Hindlimb muscle (tissue), 1 donor: ENCODE data around the gene APCDD1. TPM values are rescaled to one million over a fixed set of nuclear protein-coding genes. Genes with fewer than 3 reads are reported as not detected.
"Not testable (repeated sequence)": the region's sequence is repeated elsewhere in the genome, so short reads cannot be mapped to it uniquely, and the experiment has no call there.

Experiments
- DNase-seq: peaks from one replicate; pipeline ENCODE4 v3.0.0-alpha.2; 2013
- polyA plus RNA-seq: library from polyadenylated mRNA; unstranded; fragments of 120-200 nt; gene quantifications from one replicate; pipeline ENCODE4 v1.2.1, GENCODE V29; 2013; ENCODE audit not compliant: insufficient read length

APCDD1 gene
- polyA plus RNA-seq, 1 donor: 11.1 TPM

DNA sequence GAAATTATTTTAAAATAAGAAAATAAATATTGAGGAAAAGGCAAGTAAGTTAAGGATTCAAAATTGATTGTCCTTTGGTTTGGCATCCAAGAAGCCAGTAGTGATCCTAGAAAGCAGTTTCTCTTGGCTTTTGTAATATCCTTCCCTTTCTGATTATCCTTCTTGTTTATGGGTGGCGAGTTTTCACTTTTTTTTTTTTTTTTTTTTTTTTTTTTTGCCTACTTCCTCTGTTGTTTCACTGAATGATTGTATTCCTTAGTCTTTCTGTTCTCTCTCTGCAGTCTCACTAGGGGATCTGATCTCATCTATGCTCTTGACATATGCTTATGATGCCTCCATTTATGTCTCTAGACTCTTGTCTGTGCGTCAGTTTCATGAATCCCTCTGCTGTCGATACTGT is 75.6 kb downstream of the APCDD1 start:
- DNase-seq: no peak

DNA sequence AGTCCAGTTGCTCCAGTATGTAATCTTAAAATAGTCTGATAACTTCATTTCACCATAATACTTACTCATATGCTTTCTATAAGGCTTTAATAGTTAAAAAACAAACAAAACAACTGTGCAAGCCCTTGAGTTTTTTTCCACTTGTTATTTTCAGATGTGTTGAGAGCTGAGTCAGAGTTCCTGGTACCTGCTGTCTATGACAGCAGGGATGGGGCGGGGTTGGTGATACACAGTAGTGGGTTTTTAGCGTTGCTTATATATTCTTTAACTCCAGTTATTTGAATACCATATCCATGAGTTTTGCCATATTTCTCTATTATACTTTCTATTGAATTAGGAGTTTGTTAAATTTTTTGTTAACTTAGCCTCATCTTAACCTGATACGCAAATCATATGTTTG is 76.4 kb downstream of the APCDD1 start:
- no peak for DNase-seq

DNA sequence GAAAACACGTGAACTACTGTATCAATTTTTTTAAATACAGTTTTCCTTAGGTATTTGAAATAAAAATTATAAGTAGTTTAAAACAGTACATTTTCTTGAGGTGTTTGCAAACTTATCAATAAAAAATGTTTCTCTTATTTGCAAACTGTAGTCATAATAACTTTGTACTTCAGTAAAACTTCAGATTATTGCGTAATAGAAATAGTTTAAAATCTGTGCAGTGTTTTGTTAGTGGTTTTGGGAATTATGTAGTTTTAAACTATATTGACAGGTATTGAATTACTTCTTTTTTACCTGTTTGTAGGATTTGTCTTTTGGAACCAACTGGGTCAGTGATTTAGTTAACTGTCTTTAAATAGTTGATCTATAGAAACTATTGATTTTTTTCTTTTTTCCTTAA is 78.7 kb downstream of the APCDD1 start:
- DNase-seq: no peak

DNA sequence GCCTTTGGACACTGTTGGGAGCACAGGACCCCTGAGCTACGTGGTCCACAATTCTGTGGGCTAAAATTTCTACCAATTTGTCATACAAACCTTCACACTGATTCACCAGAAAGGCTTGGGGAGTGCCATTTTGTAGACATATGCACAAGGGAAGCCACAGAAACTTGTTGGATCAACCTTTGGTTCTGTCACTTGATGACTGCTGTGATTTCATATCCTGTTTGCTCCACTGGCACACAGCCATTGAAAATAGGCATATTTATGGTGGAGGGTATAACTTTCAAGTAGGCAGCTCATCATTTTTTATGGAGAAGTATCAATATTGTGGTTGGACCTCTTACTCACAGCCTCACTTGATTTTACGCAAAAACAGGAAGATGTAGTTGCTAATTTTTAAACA is 81.8 kb downstream of the APCDD1 start:
- DNase-seq: no peak

DNA sequence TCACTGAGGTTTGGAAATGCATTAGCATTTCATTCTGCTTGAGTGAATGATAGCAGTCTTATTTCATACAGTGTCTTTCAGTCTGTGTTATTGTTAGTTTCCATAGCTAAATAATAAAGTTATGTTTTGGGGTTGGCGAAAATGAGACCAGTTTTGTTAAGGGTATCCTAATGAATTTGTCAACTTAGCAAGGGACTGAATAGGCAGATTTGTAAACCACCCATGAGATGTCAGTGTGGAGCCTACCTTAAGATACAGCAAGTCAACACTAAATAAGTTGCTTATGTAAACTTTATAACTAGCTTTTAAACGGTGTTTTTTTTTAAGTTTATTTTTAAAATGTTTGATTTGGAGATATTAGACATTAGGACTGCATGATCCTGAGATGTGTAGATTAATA is 83.3 kb downstream of the APCDD1 start:
- no peak for DNase-seq

DNA sequence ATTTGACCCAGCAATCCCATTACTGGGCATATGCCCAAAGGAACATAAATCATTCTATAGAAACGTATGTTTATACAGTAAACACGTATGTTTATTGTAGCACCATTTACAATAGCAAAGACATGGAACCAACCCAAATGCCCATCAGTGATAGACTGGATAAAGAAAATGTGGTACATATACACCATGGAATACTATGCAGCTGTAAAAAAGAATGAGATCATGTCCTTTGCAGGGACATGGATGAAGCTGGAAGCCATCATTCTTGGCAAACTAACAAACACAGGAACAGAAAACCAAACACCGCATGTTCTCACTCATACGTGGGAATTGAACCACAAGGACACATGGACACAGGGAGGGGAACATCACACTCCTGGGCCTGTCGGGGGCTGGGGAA is 84.7 kb downstream of the APCDD1 start:
- not testable (repeated sequence) for DNase-seq

Other genes starting within 250 kb of the APCDD1 start
- 15.2 TPM for gene NAPG, start 71.4 kb downstream of the APCDD1 start, polyA plus RNA-seq